ENCODE data around the gene RAB5B.
"Not testable (repeated sequence)": the region's sequence is repeated elsewhere in the genome, so short reads cannot be mapped to it uniquely, and the experiment has no call there.

Gene RAB5B

DNA sequence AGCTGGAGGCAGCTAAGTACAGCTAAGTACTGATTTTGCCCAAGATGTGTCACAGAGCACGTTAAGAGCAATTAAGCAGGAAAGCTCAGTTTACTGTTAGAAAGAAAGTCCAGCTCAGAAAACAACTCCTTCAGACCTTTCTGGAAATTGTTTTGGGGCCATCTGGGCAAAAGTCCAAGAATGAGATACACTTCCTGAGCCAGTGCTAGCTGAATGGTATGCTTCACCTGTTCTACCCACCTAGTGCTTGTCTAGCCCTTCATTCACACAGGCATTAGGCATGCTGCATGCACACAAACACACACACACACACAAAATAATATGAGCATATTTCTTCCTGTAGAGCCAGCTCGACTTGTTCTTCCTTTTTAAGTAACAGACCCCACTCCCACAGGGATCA, 40.3 kb downstream of the RAB5B start:
- no peak for DNase-seq (ENCODE audit: low spot score)

DNA sequence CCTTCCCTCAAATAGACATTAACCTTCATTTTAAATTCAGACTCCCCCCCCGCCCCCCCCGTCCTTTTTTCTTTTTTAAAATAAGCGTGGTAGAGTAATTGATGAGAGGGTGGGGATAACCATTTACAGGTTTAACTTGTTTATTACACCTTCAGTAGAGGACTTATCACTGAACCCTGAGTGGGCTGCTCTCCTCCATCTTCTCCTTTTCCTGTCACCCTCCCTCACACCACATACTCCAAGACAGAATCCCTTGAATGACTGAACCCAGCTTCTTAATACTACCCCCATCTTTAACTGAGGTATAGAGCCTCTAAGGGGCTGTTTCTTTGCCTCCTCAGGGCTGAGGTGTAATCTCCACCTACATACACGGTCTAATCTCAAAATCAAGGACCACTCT, 43.3 kb downstream of the RAB5B start:
- no peak for DNase-seq (ENCODE audit: low spot score)

DNA sequence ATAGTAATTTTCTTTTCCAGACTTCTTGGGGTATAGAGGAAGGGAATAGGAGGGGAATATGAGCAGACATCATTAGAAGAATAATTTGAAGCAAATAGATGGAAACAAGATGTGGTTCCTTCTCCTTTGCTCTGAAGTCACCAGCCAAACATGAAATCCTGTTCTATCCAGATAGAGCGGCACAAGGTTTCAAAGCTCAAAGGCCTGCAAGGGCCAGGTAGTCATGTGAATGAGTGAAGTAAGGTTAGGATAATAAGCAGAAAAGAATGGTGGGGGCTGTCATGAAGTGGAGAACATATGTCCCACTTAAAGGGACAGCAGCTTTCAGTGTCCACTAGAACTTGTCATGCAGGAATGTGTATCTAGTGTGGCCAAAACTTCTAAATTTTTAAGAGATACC, 44.5 kb downstream of the RAB5B start:
- DNase-seq (ENCODE audit: low spot score) = no peak

DNA sequence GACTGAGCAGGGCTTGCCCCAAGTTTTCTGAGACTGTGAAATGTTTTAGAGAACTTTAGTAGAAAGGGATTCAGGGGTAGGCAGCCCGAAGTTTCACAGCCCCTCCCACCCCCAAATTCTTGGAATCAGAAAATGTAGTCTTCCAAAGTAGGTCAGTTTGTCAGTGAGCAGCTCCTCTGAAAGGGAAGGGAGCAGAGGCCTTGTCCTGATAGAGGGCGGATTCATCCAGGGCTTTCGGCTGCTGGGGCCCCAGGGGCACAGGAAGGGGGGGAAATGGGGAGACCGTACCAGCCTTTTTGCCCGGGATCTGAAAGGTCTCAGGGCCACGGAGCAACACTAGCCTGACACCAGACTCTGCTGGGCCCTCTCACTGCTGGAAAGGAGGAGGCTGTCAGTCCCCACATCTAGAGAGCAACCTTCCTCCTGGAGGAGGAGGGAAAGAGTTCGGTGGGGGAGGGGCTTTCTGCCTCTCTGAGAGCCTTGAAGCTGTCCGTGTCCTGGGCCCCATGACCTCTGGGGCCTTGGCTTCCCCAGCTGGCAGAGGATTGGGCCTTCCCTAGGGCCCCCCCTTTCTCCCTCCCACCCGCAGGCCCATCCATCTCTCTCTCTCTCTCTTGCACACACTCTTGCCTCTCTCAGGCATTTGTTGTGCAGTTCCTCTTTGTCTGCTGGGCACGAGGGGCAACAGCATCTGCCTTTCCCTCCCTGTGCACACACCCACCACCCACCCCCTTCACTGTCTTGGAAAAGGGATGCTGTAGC, 46.7 kb downstream of the RAB5B start, which contains the start of gene IKZF4:
TSS of gene IKZF4 (plus strand) at position 621 of the 762 bp plus-strand sequence. CDS start 451 bp downstream, outside the sequence.
- DNase-seq (ENCODE audit: low spot score) = no peak

DNA sequence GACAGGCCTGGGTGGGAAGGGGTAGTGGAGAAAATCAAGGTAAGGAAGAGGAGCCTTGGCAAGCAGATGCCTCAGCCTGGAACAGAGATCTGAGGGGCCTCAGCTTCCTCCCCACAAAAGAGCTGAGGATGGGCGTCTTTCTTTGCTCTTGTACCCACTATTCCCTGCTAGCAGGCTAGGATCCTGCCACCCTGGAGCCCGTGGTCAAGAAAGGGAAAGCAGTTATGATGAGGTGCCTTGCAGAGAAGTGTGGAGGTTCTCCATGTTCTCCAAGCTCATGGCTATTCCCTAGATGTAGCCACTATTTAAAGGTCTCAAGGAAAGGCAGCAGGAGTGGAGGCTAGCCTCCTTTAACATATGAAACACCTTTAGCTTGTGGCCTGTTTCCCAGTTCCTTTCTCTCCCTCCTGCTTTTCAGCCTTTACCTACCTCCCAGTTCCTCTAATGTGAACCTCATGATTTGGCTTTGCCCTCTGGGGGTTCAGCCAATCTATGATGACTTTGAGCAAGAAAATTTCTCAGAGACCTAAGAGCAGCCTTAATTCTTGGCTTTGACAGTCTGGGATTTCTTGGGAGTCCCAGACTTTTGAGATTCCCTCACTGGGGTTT, 48.1 kb downstream of the RAB5B start:
- DNase-seq (ENCODE audit: low spot score) = no peak

DNA sequence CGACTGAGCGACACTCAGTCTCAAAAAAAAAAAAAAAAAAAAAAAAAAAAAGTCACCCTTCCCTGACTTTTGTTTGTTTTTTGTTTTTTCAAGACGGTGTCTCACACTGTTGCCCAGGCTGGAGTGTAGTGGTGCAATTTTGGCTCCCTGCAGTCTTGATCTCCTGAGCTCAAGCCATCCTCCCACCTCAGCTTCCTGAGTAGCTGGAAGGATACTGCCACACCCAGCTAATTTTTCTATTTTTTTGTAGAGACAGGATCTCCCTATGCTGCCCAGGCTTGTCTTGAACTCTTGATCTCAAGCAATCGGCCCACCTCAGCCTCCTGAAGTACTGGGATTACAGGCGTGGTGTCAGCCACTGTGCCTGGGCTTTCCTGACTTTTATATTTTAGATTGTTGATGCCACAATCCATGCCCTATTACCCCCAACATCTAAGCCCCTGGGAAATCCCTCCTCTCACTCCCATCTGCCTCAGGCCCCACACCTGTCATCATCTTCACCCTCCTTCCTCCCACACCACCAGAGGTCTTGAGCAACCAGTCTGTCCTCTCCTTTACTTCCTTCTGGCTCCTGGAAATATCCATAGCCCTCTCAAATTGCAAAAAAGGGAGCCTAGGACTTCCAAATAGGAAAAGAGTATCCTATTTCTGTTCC, 54.8 kb downstream of the RAB5B start:
- DNase-seq (ENCODE audit: low spot score) = peak; percentile 17

DNA sequence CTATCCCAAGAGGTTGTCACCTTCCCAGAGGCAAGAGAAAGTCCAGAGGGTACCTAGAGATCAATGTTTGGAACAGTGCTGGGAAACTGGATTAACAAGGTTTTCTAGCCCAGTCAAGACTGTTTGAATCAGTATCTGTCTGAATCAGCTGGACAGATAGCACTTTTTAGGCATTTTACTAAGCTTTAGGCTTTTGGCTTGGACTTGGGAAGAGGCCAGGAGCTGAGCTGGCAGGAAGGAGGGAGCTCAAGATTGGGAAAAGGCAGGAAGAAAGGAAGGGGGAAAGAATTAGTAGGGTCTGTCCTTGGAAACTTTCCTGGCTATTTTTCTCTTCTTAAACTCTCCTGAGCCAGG, 55.3 kb downstream of the RAB5B start:
- DNase-seq (ENCODE audit: low spot score) = peak; percentile 50

DNA sequence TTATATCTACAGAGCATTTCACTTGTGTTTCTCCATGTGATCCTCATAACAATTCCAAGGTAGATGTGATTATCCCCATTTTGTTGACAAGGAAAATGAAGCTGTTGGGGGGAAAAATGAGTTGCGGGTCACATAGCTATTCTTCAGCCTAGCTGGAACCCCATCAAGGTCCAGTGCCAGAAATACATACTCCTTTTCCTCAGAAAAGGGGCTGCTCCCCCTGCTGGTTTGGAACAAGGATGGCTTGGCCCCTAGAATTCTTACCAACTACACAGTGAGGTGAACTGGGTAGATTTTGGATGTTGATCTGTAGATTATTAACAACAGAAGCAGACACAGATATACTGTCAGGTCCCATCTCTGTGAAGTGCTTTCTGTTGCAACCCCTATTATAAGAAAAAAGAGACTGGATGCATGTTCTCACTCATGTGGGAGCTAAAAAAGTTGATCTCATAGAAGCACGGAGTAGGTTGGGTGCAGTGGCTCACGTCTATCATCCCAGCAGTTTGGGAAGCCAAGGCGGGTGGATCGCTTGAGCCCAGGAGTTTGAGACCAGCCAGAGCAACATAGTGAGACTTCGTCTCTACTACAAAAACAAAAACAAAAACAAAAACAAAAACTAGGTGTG, 55.9 kb downstream of the RAB5B start:
- peak; percentile 74 for DNase-seq (ENCODE audit: low spot score)

DNA sequence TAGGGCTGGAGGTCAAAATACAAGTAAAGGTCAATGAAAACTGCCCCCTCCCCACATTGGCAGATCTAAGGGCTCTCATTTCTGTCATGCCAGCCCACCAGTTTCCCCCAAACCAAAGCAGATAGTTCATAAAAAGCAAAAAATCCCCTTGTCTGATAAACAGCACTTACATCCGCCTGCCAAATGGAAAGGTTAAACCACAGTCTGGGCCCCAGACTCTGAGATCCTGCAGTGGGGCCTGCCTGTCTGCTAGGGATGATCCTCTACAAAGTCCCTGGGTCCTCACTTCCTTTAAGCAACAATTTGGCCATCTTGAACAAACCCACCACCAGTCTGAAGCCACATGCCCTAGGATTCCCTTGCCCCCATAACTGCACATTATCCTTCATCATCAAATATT, 58.1 kb downstream of the RAB5B start:
- DNase-seq (ENCODE audit: low spot score) = no peak

DNA sequence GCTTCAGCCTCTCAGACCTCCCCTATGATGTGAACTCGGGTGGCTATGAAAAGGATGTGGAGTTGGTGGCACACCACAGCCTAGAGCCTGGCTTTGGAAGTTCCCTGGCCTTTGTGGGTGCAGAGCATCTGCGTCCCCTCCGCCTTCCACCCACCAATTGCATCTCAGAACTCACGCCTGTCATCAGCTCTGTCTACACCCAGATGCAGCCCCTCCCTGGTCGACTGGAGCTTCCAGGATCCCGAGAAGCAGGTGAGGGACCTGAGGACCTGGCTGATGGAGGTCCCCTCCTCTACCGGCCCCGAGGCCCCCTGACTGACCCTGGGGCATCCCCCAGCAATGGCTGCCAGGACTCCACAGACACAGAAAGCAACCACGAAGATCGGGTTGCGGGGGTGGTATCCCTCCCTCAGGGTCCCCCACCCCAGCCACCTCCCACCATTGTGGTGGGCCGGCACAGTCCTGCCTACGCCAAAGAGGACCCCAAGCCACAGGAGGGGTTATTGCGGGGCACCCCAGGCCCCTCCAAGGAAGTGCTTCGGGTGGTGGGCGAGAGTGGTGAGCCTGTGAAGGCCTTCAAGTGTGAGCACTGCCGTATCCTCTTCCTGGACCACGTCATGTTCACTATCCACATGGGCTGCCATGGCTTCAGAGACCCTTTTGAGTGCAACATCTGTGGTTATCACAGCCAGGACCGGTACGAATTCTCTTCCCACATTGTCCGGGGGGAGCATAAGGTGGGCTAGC, 60.9 kb downstream of the RAB5B start:
- no peak for DNase-seq (ENCODE audit: low spot score)

DNA sequence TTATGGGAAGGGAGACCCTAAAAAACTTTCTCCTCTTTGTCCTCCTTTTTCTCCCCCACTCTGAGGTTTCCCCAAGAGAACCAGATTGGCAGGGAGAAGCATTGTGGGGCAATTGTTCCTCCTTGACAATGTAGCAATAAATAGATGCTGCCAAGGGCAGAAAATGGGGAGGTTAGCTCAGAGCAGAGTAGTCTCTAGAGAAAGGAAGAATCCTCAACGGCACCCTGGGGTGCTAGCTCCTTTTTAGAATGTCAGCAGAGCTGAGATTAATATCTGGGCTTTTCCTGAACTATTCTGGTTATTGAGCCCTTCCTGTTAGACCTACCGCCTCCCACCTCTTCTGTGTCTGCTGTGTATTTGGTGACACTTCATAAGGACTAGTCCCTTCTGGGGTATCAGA, 63.3 kb downstream of the RAB5B start:
- no peak for DNase-seq (ENCODE audit: low spot score)

DNA sequence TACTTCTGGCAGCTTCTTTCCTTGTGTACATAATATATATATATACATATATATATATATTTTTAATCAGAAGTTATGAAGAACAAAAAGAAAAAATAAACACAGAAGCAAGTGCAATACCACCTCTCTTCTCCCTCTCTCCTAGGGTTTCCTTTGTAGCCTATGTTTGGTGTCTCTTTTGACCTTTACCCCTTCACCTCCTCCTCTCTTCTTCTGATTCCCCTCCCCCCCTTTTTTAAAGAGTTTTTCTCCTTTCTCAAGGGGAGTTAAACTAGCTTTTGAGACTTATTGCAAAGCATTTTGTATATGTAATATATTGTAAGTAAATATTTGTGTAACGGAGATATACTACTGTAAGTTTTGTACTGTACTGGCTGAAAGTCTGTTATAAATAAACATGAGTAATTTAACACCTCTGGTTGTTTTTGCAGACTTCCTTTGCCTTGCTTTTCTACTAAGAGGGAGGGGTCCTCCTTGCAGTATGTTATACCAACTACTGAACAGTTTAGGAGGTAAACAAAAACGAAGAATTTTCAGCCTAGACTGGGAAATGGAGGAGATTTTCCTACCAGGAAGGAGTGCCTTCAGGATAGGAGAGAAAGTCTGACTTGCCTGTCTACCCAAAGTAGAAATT, 64.3 kb downstream of the RAB5B start:
- no peak for DNase-seq (ENCODE audit: low spot score)

DNA sequence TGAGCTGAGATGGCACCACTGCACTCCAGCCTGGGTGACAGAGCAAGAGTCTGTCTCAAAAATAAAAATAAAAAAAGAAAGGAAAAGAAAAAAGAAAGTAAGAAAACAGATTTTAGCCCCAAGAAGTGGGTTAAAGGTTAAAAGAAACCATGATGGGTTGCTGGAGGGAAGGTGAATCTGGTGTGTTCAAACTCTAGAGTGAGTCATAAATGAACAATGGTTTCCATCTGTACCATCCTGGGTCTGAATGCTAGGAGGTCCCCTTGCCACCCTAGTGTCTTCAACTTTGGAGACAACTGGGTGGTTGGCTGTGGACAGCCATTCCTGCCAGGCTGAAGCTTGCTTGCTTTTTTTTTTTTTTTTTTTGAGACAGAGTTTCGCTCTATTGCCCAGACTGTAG, 66.3 kb downstream of the RAB5B start:
- no peak for DNase-seq (ENCODE audit: low spot score)

DNA sequence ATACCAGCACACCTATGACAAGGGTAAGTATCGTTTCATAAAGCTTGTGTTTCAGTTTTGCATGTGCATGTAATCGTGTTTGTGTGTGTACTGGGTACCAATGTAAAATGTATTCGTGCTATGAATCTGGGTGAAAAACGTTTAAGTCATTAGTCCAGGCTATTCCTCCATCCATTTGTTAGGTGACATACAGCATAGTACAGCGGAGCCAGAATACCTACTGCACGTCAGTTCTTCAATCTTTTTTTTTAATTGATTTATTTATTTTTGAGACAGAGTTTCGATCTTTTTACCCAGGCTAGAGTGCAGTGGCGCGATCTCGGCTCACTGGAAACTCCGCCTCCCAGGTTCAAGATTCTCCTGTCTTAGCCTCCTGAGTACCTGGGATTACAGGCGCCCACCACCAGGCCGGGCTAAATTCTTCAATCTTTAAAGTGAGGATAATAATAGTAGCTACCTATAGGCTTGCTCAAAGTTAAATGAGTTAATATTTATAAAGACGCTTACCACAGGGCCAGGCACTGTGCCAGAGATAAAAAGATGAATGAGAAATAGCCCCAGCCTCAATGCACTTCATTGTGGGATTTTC, 67.2 kb downstream of the RAB5B start:
- no peak for DNase-seq (ENCODE audit: low spot score)

DNA sequence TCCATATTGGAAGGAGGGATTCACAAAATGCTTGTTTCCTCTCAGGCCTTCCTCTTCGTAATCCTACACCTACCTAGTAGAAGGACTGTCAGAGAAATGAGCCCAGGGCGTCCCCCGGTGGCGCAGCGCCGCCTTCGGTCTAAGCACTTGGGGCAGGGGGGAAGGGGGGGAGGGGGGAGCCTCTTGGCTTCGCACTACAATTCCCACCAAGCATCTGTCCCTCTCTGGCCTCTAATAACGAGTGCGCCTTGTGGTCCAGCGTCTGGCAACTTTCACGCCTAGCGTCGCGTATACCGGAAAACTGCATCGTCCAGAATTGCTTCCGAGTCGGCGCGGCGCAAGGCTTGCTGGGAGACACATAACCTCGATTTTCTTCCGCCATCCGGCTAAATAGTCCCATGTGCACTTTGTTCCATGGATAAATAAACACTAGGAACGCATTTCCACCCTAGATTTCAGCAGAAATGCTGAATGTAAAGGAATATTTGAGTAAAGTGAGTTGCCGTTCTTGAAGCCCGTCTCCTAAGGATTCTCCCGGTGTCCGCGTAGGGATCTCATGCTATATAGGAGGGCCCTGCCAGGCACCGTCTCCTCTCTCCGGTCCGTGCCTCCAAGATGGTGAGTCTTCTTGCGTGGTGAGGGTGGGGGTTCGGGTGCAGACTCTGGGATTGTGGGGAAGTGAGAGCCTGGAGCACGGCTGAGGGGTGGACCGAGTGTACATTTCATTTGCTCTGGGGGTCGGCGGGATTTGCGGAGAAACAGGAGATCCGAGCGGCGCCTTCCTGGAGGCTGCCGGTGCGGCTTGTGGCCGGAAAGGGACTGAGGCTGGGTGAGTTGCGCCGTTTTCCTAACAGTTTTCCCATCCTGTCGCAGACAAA, 67.9 kb downstream of the RAB5B start, which contains the start of gene RPS26:
TSS of gene RPS26 (plus strand) at position 367 of the 878 bp plus-strand sequence. CDS start at position 616, 249 bp downstream.
- DNase-seq (ENCODE audit: low spot score) = peak; percentile 91

DNA sequence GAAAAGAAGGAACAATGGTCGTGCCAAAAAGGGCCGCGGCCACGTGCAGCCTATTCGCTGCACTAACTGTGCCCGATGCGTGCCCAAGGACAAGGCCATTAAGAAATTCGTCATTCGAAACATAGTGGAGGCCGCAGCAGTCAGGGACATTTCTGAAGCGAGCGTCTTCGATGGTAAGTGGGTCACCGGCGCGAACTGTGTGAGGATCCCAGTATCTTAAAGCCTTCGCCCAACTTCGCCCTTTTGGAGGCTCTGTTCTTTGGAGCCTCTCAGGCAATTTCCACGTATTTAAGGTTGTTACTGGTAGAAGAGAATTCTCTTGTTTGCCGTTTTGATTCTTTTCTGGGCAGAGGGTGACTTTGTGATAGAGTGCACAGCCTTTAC, 68.5 kb downstream of the RAB5B start:
- not testable (repeated sequence) for DNase-seq (ENCODE audit: low spot score)

DNA sequence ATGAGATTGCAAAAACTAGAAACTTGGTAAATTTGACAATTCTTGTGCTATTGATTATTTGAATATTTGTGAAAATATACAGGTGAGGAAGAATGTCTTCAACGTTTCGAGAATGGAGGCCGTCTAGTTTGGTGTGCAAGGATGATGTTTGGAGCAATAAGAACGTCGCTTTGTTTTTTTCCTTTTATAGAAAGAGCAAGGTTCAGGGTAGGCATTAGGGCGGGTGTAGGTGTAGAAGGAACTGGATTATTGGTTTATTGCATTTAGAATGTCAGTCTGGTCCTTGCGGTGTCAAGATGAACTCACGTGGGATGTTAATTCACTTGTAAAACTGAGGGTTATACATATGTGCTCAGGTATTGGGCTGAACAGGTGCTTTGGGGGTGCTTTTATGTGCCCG, 69.0 kb downstream of the RAB5B start:
- DNase-seq (ENCODE audit: low spot score) = no peak
